Left ventricle myocardium inferior (tissue), 1 donor: ENCODE results near the gene DNM3. TPM values are rescaled to one million over a fixed set of nuclear protein-coding genes. Genes with fewer than 3 reads are reported as not detected.

Experiments used
- DNase-seq: peaks from one replicate; pipeline ENCODE4 v3.0.0-alpha.2; 2020
- H3K27ac ChIP-seq: fragments of 200-600 bp; replicated peaks from 2 replicates; pipeline ENCODE4 v1.8.0; 2021
- H3K27me3 ChIP-seq: fragments of 200-600 bp; 2 replicates; pipeline ENCODE4 v1.8.0; 2021; ENCODE audit warnings: low read depth
- H3K36me3 ChIP-seq: fragments of 200-600 bp; 2 replicates; pipeline ENCODE4 v1.8.0; 2021
- H3K4me1 ChIP-seq: fragments of 200-600 bp; 2 replicates; pipeline ENCODE4 v1.8.0; 2021
- H3K4me3 ChIP-seq: fragments of 200-600 bp; 2 replicates; pipeline ENCODE4 v1.8.0; 2021; ENCODE audit warnings: mild to moderate bottlenecking, moderate library complexity
- H3K9me3 ChIP-seq: fragments of 200-600 bp; replicated peaks from 2 replicates; pipeline ENCODE4 v1.8.0; 2021
- CTCF ChIP-seq: fragments of 200-600 bp; IDR thresholded peaks from 2 replicates; pipeline ENCODE4 v1.8.0; 2021; ENCODE audit warnings: antibody characterized with exemption, mild to moderate bottlenecking, borderline replicate concordance
- intact Hi-C: fragments of 100-400 bp; cut with micrococcal nuclease; formaldehyde crosslinking; loops from one replicate; pipeline ENCODE4 v1.11.0; 2022
- total RNA-seq: library from RNA; stranded (reverse); fragmentation: NEBNext Ultra II Directional; extraction: Animal tissue kit (Norgen Biotek cat#: 25700); gene quantifications from one replicate; pipeline ENCODE4 v1.2.1, GENCODE V29; 2021
- donor health status: DM: no; HTN: yes; CAD: no; lungs with severe emphysema.

Gene DNM3
- total RNA-seq, 1 donor from 2014 or later = 1.2 TPM

- H3K4me1 ChIP-seq = peaks cover 23% of the 10 kb centered on the region
- H3K27ac ChIP-seq = peak overlapping the region; percentile 67
- no peak for TF ChIP-seq CTCF
- intact Hi-C loops = no loop called here
- DNase-seq = no peak
- H3K4me3 ChIP-seq = no peak overlapping the region
- no peaks in the 10 kb centered on the region for H3K36me3 ChIP-seq
- H3K27me3 ChIP-seq = no peaks in the 10 kb centered on the region
- H3K9me3 ChIP-seq = no peaks in the 10 kb centered on the region
Observed at GRCh38 chr1:171913385-171913784, 72.1 kb downstream of the DNM3 start.

- intact Hi-C loops = no loop called here
- Histone ChIP-seq H3K4me3 (no peak overlapping the region), H3K9me3 (no peaks in the 10 kb centered on the region), H3K27ac (no peak overlapping the region), H3K27me3 (no peaks in the 10 kb centered on the region), H3K36me3 (no peaks in the 10 kb centered on the region), H3K4me1 (peaks cover 23% of the 10 kb centered on the region)
- TF ChIP-seq CTCF = no peak
- no peak for DNase-seq
Observed at GRCh38 chr1:171916315-171916771, 75.0 kb downstream of the DNM3 start.

- no peak for TF ChIP-seq CTCF
- H3K36me3 ChIP-seq = no peaks in the 10 kb centered on the region
- H3K4me3 ChIP-seq = no peak overlapping the region
- no peak for DNase-seq
- intact Hi-C loops = no loop called here
- H3K27ac ChIP-seq = no peak overlapping the region
- H3K27me3 ChIP-seq = no peaks in the 10 kb centered on the region
- peaks cover 23% of the 10 kb centered on the region for H3K4me1 ChIP-seq
- H3K9me3 ChIP-seq = no peaks in the 10 kb centered on the region
Observed at GRCh38 chr1:171917331-171917730, 76.0 kb downstream of the DNM3 start.

DNA sequence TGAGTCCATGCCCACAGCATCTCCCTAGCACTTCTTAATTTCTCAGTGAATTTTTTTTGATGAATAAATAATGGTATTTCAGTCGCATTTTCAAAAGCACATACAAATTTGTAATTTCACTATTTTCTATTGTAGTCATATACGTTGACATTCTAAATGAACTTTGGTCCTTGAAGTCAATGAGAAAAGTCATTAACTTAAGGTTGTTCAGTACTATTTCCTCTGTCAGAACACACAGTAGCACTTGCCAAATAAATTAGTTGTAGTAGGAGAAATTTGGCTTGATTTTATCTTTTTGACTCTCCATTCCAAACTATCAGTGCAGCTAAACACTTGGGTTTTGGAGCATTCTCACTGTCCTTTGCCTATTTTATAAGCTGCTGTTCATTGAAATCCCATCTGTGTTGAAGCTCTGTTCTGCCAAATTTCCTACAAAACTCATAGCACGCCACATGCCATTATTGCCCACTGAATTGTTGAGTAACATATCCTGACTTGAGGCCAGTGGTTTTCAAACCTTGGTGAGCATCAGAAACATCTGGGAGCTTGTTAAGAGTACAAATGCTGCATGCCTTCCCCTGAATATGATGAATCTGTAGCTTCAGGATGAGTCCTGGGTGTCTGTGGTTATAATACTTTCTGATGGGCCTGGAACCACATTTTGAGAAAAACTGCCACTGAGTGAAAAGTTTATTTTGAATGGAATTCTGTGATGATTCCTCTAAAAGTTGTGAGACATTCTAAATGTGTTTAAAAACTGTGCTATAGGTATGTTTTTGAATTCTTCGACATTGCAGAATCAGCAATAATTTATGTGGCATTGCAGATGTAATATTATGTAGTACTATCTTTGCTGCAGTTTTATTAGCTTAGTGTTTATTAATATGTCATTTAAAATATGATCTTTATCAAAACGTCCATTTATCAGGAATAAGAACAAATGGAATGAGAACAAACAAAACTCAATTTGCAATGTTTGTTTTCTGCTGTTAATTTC, 78.9 kb downstream of the DNM3 start:
- no peak for TF ChIP-seq CTCF
- intact Hi-C loops = no loop called here
- no peaks in the 10 kb centered on the region for H3K27me3 ChIP-seq

DNA sequence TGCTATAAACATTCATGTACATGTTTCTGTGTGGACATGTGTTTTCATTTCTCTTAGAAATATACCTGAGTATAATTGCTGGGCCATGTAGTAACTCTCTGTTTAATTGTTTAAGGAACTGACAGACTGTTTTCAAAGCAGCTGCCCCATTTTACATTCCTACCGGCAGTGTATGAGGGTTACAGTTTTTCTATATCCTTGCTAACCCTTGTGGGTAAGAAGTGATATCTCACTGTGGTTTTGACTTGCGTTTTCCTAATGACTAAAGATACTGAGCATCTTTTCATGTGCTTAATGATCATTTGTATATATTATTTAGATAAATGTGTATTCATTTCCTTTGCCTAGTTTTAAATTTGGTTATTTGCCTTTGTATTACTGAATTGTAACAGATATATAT, 81.7 kb downstream of the DNM3 start:
- DNase-seq = no peak
- no peaks in the 10 kb centered on the region for H3K9me3 ChIP-seq
- H3K4me3 ChIP-seq = no peak overlapping the region
- peaks cover 4% of the 10 kb centered on the region for H3K4me1 ChIP-seq
- intact Hi-C loops = no loop called here
- no peak for TF ChIP-seq CTCF
- H3K36me3 ChIP-seq = no peaks in the 10 kb centered on the region
- no peaks in the 10 kb centered on the region for H3K27me3 ChIP-seq
- no peak overlapping the region for H3K27ac ChIP-seq

More for the DNA sequence above, 78.9 kb downstream of the DNM3 start:
- Histone ChIP-seq H3K36me3 (no peaks in the 10 kb centered on the region), H3K4me1 (peaks cover 4% of the 10 kb centered on the region), H3K4me3 (no peak overlapping the region), H3K27ac (no peak overlapping the region), H3K9me3 (no peaks in the 10 kb centered on the region)
- DNase-seq = no peak
